HG02571 (cell line): ENCODE results near the gene TRPT1.
A peak's percentile ranks its signal among the peaks of the same experiment; 100 is the strongest.

ENCODE experiments used
- ATAC-seq: cut with Tn5 transposase; IDR thresholded peaks from one replicate; pipeline ENCODE4 v1.9.1; 2021; ENCODE audit warnings: mild to moderate bottlenecking, moderate library complexity; ENCODE audit not compliant: unreplicated experiment

The TRPT1 gene

DNA sequence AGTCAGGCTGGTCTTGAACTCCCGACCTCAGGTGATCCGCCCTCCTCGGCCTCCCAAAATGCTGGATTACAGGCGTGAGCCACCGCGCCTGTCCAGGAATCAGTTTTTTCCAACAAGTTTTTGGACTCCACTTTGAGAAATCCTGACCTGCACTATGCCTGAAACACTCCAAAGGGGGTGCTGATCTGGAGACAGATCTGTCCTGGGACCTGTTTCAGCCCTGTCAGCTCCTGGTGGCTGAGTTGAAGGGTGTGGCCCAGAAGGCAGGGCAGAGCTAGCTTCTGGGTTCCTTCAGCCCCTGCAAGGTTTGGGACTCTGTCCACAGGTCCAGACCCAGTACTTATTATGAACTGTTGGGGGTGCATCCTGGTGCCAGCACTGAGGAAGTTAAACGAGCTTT lies 5.6 kb upstream of the TRPT1 start:
- ATAC-seq: no peak

DNA sequence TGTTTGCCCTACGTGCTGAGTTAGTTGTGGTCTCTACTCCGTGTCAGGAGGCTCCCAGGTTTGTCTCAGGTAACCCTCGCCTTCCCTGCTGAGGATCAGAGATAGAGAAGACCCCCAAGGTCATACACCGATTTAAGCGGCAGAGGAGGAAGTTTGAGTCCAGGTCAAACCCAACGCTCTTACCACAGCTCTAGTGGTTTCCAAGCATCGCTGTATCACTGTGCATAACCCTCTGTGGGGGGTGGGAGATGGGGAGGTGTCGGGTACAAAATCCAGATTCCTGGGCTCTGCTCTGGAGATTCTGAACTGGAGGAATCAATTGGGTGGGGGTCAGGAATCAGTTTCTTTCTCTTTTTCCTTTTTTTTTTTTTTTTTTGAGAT lies 5.0 kb upstream of the TRPT1 start:
- ATAC-seq: no peak

DNA sequence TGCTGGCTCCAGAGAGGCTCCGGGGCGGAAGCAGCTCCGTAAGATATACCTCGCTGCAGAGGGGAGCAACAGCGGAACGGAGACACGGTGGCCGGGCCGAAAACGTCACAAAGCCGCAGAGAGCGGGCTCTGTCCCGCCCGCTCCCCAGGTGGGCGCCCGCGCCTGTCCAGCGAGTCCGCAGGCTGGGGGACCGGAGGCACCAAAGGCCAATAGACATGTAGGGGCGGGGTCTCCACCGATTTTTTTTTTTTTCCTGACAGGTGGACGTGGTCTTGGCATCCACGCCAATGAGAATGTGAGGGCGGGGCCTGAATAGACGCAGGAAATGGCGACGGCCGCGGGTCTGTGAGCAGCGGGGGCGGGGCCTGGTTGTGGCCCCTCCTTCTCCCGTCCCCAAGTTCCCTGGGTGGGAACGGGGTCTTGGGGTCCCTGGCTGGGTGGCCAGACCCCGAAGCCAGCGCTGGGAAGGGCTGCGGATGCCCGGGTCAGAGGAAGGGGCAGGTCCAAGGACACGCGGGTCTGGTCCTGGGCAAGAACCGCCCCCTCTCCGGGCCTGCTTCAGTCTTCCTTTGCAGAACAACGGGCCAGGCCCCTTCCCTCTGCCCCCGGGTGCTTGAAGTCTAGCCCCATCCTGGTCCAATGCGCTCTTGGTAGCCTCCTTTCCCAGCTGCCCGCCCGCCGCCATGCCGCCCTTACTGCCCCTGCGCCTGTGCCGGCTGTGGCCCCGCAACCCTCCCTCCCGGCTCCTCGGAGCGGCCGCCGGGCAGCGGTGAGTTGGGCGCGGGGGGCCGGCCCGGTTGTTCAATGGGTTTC lies 4.4 kb upstream of the TRPT1 start, which contains the start of gene DNAJC4:
Gene DNAJC4, plus strand, starts transcription at position 378 of the 814 bp plus-strand sequence. Its CDS starts 307 bp downstream, at position 685.
- ATAC-seq: no peak

DNA sequence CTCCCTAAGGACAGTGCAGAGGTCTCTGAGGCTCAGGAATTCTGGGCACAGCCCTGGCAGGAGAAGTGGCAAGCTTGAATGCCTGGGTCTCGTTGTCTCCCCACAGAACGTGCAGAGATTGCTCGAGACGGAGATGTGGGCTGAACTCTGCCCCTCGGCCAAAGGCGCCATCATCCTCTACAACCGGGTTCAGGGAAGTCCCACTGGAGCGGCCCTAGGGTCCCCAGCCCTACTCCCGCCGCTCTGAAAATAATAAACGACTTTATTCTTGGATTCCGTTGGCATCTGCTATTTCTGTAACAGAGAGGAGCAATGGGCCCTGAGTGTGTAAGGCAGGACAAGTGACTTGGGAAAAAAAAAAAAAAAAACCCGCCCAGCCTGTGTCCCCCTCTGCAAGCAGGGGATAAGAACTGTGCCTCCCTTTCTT lies 3.8 kb upstream of the TRPT1 start:
- no peak for ATAC-seq

DNA sequence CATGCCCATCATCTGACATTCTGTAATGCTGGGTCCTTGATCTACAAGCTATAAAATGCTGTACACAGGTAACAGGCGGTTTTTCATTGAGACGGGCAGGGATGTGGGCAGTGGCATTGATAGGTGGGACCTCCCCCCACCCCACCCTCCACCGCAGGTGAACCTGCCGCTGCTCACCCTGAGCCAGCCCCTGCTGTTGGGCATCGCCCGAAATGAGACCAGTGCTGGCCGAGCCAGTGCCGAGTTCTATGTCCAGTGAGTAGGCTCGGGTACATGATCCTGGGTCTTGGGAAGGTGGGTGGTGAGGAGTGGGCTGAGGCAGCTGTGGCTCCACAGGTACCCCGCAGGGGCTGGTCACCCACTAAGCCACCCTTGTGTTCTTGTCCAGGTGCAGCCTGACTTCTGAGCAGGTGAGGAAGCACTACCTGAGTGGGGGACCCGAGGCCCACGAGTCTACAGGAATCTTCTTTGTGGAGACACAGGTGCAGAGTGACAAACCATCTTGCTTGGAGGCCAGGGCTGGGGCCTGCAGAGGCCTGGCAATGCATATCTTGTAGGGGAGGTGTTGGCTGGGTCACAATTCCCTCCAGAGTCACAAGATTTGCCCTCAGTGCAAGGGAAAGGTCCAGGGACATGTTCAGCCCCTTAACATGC lies 3.2 kb upstream of the TRPT1 start:
- ATAC-seq: no peak

DNA sequence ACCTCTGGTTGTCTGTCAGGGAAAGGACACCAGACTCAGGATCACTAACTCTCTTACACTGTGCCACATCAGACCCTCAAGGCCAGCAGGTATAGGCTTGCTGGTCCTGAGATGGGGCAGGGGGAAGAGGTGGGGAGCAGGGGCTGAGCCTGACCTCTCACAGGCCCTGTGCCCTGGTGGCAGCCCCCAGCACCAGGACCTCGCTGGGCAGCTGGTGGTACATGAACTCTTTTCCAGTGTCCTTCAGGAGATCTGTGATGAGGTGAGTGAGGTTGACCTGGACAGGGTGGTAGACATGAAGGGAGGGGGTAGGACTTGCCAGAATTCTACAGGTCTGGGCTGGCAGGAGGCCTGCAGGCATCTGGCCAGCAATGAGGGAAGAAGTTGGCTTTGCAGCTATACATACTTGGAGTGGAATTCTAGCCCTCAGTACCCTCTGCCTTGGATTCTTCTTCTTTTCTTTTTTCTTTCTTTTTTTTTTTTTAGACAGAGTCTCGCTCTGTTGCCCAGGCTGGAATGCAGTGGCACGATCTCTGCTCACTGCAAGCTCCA lies 1.5 kb upstream of the TRPT1 start:
- ATAC-seq: no peak

DNA sequence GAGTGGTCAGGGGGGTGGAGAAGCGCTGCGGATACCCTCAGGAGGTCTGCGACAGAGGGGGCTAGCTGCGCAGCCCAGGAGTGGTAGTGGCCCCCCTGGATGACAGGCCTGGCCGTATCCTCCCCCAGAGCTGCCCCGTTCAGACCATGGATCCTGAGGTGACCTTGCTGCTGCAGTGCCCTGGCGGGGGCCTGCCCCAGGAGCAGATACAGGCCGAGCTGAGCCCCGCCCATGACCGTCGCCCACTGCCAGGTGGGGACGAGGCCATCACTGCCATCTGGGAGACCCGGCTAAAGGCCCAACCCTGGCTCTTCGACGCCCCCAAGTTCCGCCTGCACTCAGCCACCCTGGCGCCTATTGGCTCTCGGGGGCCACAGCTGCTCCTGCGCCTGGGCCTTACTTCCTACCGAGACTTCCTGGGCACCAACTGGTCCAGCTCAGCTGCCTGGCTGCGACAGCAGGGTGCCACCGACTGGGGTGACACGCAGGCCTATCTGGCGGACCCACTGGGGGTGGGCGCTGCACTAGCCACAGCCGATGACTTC lies 593 bp upstream of the TRPT1 start:
- ATAC-seq: peak; percentile 26

DNA sequence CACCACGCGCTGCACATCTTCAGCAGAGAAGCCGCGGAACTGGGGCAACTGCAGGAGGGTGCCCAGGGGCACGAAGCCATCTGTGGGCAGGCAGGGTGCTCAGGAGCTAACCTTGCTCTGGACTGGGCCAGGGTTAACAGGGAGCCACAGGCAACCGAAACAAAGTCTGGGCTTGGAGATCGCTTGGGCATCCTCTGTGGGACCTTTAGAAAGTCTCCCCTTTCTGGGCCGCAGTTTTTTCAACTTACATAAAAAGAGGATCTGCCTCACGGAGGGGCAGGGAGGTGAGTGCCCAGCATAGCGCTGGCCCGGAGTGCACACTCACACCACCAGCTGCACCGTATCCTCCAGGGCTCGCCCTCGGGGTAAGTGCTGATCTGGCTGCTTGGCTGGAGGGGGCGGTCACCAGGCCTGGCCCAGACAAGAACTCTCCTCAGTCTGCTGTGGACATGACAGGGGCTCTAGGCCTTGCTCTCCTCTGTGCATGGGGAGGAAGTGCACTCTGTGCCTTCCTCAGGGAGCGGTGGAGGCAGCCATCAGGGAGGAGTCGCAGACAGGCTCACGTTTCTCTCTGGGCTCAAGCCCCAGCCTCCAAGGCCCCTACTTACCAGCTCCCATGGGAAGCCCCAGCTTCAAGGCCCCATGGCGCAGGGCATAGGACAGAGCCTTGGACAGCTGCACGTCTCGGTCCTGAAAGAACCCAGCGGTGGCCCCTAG lies 937 bp downstream of the TRPT1 start:
- ATAC-seq: no peak

DNA sequence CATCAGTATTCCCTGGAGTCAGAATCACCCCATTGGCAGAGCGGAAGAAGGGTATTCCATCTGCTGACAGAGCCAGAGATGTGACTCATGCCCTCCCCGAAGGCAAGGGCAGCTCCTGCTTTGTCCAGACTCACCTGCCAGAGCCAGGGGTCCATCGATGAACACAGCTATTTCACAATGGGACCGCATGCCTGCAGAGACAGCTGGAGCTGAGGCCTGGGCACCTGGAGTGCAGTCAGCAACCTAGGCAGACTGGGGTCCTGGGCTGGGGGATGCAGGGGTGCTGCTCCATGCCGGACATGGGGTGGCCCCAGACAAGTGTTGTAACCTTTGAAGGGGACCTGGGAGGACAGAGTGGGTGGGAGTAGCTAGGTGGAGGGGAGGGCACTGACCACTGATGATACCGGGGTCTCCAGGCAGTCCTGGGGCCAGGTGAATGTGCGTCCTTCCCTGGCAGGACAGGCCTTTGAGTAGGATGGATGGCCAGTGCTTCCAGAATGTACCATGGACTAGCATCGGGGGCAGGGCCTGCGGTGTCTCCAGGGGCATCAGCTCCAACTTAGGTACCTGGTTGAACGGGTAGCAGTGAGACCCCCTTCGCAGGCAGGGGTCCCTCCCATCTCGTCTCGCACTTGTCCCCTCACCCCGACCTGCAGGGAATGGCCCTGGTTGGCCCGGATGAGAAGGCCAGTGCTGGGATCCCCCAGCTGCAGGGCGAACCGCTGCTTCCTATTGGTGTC lies 1.7 kb downstream of the TRPT1 start:
- no peak for ATAC-seq

DNA sequence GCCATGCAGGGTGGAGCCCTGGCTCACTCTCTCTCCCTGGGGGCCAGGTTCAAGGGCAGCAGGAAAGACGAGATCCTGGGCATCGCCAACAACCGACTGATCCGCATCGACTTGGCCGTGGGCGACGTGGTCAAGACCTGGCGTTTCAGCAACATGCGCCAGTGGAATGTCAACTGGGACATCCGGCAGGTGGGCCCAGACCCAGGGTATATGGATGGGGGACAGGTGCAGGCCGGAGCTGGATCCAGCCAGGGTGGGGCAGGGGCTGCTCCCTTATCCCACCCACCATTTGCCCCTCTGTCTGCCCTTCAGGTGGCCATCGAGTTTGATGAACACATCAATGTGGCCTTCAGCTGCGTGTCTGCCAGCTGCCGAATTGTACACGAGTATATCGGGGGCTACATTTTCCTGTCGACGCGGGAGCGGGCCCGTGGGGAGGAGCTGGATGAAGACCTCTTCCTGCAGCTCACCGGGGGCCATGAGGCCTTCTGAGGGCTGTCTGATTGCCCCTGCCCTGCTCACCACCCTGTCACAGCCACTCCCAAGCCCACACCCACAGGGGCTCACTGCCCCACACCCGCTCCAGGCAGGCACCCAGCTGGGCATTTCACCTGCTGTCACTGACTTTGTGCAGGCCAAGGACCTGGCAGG lies 2.9 kb downstream of the TRPT1 start:
- no peak for ATAC-seq

DNA sequence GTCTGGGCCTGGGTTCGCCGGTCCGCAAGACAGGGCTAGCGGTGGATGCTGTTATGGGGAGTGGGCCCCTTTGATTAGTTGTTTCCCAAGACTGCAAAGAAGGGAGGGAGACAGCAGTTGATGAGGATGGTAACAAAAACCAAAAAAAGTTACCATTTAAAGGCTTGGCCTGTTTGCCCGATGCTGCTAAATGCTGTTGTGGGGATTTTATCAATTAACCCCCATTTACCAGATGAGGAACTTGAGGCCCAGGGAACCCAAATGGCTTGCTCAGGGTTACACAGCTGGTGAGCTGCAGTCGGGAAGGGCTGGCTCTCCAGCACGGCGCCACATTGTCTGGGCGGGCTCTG lies 3.4 kb downstream of the TRPT1 start:
- no peak for ATAC-seq

DNA sequence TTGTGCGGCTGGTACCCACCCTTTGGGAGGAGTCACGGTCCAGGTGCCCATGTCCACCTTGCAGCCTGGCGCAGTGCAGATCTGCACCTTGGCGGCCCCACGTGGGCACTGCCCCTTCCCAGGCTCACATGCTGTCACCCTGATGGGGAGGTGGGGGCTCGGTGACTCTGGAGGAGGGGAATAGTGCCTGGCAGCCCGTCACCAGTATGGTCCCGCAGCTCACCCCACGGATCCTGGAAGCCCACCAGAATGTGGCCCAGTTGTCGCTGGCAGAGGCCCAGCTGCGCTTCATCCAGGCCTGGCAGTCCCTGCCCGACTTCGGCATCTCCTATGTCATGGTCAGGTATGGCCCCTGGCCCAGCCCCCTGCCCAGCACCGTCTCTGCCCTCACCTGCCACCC lies 5.2 kb downstream of the TRPT1 start:
- ATAC-seq: no peak

DNA sequence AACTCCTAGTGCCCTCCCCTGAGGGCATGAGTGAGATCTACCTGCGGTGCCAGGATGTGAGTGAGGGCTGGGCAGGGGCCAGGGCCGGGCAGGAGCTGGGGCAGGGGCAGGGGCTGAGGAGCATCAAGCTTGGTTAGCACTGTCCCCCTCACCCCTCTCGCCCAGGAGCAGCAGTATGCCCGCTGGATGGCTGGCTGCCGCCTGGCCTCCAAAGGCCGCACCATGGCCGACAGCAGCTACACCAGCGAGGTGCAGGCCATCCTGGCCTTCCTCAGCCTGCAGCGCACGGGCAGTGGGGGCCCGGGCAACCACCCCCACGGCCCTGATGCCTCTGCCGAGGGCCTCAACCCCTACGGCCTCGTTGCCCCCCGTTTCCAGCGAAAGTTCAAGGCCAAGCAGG lies 5.7 kb downstream of the TRPT1 start:
- ATAC-seq: no peak

DNA sequence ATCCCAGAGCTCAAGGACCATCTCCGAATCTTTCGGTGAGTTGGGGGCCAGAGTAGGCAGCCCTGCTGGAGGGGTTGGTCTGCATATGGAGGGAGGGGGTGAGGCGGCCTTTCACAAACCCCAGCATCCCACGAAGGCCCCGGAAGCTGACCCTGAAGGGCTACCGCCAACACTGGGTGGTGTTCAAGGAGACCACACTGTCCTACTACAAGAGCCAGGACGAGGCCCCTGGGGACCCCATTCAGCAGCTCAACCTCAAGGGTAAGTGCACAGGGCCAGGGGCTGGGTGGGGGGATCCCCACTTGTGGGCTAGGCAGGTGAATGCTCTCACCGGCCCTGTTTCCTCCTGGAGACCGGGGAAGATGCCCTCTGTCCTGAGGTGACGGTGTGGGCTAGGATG lies 6.2 kb downstream of the TRPT1 start:
- no peak for ATAC-seq

DNA sequence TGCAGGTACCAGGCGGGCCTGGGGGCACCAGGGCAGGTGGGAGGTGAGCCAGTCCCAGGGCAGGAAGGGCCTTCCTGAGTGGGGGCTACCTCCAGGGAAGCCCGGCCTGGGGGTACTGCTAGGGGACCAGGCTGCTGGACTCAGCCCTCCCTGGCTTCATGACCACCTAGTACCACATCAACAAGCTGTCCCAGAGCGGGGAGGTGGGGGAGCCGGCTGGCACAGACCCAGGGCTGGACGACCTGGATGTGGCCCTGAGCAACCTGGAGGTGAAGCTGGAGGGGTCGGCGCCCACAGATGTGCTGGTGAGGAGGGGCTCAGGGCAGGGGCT lies 6.7 kb downstream of the TRPT1 start:
- ATAC-seq: no peak

DNA sequence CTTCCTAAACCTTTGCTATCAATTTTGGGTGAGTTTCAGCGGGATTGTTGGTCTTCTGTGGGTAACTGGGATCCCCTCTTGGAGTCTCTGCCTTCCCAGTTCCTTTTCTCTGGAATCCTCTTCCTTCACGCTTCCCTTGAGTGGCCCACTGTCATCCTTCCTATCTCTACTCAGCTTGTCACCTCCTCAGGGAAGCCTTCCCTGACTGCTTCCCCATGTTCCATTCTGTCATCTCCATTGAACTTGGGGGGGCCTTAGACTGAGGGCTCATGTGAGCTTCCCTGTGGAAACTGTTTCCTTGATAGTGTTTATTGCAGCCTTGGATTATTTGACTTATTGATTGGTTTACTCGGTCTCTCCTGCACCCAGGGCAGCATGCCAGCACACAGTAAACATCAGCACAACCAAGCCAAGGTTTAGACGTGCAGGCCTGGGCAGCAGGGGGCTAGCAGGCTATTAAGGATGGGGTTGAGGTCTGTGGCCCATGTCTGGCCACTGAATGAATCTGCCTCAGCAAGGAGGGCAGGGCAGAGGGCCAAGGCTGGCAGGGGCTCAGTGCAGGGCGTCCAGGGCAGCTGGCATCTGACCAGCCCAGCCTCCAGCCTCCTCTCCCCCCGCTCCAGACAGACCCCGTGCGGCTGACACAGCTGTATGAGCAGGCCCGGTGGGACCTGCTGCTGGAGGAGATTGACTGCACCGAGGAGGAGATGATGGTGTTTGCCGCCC lies 7.2 kb downstream of the TRPT1 start:
- no peak for ATAC-seq

DNA sequence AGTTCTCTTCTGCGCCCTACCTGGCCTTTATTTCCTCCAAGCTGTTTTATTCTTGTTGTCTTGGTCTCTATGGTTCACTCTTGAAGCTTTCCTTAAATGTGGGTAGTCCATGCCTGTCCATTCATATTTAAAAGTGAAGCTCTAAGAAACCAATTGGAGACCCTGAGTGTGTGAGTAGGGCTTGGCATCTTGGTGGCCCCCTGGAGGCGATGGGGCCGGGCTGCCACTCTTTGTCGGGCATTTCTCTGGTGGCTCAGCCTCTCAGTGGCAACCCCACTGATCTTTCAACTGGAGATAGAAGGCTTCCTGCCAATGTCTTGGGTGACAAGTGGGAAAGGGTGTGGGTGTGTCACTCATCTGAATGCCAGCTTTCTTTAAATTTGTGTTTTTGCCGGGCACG lies 9.1 kb downstream of the TRPT1 start:
- ATAC-seq: no peak

DNA sequence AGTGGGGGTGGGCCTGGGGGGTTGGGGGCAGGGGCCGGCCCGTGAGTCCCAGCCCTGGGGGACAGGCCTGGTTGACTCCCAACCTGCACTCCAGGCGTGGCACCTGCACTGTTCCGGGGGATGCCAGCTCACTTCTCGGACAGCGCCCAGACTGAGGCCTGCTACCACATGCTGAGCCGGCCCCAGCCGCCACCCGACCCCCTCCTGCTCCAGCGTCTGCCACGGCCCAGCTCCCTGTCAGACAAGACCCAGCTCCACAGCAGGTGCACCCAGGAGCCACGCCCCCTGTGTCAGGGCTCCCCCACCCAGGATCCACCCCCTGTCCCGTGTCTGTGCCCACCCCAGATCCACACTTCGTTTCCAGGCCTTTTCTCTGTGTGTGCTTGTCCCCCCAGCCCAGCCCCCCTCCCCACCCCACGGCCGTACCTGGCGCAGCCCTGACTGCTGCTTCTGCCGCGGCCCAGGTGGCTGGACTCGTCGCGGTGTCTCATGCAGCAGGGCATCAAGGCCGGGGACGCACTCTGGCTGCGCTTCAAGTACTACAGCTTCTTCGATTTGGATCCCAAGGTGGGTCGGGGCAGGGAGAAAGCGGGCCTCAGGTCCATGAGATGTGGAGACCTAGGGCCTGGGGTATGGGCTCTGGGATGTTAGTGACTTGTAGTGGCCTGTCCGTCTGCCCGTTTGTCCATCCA lies 14.7 kb downstream of the TRPT1 start:
- ATAC-seq: no peak
